GM12801 (cell line): Measurements from ENCODE around the gene CDH11.

Experiments used
- CTCF ChIP-seq: IDR thresholded peaks from one replicate; pipeline ENCODE4 v1.5.1; 2011; ENCODE audit warnings: control low read depth; ENCODE audit not compliant: insufficient read length; ENCODE audit errors: extremely low read depth

Gene CDH11

GRCh38 chr16:65041667-65042066, 80.2 kb downstream of the CDH11 start:
- no peak for TF ChIP-seq CTCF

GRCh38 chr16:65038100-65038499, 83.8 kb downstream of the CDH11 start:
- TF ChIP-seq CTCF, result no peak

- TF ChIP-seq CTCF, result no peak
These were observed 84.3 kb downstream of the CDH11 start for GRCh38 chr16:65037556-65037955.

DNA sequence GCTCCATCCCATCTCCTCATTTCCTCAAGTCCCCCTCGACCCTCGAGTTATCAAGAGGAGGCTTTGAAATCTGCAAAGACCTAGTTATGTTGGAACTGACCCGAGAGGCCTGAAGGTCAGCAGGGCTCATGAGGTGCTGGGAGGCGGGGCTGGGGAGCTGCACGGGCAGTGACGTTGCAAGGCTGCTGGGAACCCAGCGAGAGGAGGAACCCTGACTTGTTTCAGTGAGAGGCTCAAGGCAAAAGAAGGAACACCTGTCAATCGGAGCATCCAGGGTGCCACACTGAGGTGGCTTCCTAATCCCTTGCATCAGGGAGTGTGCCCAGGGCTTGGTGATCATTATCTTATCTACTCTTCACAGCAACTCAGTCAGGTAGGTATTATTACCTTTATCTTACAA, 86.9 kb downstream of the CDH11 start:
- TF ChIP-seq CTCF, result no peak

- TF ChIP-seq CTCF, result no peak
These were observed 89.5 kb downstream of the CDH11 start for GRCh38 chr16:65032387-65032786.

- no peak for TF ChIP-seq CTCF
These were observed 97.1 kb downstream of the CDH11 start for GRCh38 chr16:65024767-65025178.

DNA sequence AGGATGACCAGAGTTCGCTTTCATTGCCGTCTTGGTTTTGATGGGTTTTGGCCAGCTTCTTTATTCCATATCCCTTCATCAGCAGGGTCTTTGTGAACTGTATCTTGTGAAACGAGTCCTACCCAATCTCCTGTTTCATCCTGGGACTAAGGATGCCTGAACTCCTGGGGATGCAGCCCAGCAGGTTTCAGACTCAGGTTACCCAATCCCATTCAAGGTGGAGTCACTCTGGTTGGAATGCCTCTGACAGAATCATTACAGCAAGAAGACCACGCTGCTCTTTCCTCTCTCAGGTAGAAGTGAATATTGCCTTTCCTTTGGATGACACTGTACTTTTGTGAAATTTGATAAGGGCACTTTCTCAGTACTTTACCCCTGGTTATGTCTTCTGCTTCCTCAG, 98.1 kb downstream of the CDH11 start:
- no peak for TF ChIP-seq CTCF
